PFSK-1 (cell line): ENCODE data around the gene CCM2L.

ENCODE experiments used
- FOXP2 ChIP-seq: optimal IDR thresholded peaks from 2 replicates; pipeline ENCODE3; 2011; ENCODE audit warnings: borderline replicate concordance, control low read depth, inconsistent platforms; ENCODE audit not compliant: insufficient read depth; ENCODE audit errors: extremely low read length, extremely low read depth
- POLR2AphosphoS5 ChIP-seq: IDR thresholded peaks from 2 replicates; pipeline ENCODE4 v1.6.1; 2012; ENCODE audit warnings: low read depth, mild to moderate bottlenecking, control low read depth, low read length, moderate library complexity
- REST ChIP-seq, 2 experiments: IDR thresholded peaks; 2 replicates each; pipeline versions ENCODE4 v1.6.1 to v1.8.0; 2011 to 2012; ENCODE audit warnings: low read depth in 2 of 2, low read length in 2 of 2, control low read depth in 1 of 2, inconsistent platforms in 1 of 2, mild to moderate bottlenecking in 1 of 2, moderate library complexity in 1 of 2; ENCODE audit not compliant: insufficient read depth in 1 of 2
- SIN3A ChIP-seq: IDR thresholded peaks from 2 replicates; pipeline ENCODE4 v1.6.1; 2012; ENCODE audit warnings: mild to moderate bottlenecking, low read length, moderate library complexity, borderline replicate concordance; ENCODE audit not compliant: insufficient read depth
- TAF1 ChIP-seq: IDR thresholded peaks from 2 replicates; pipeline ENCODE4 v1.6.1; 2012; ENCODE audit warnings: low read length, control low read depth, borderline replicate concordance; ENCODE audit not compliant: insufficient read depth

CCM2L gene

DNA sequence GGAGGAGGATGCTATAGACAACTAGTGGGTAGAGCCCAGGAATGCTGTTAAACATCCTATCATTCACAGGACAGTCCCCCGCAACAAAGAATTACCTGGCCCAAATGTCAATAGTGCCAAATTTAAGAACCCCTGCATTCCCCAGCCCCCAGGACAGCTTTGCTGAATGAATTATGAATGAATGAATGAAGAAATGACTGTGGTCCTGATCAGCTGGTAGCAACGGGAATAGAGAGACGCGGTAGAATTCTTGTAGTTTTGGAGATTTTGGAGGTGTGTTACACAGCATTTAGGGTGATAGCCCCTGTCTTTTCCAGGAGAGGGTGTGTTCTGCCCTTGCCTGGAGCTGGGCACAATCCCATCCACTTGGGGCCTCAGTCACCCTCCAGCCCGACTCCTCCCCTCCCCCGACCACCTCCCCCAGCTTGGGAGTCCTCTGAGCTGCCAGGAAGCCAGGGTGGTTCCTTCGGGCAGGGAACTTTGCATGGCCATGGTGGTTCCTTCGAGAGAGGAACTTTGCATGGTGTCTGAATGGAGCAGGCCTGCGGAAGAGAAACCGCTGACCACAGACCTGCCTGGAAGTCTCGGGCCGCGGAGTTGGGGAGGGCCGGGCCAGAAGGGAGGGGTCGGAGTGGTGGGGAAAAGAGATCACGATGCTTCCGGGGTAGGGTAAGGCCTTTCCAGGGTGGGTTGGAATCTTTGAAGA lies 40.8 kb downstream of the CCM2L start:
- TF ChIP-seq POLR2AphosphoS5 (no peak), FOXP2 (no peak), REST (IDR thresholded peaks at IDR 0.05; ENCODE audit: insufficient read depth in 1 of 2, low read depth in 2 of 2, low read length in 2 of 2) (no peak), SIN3A (no peak), TAF1 (no peak)

DNA sequence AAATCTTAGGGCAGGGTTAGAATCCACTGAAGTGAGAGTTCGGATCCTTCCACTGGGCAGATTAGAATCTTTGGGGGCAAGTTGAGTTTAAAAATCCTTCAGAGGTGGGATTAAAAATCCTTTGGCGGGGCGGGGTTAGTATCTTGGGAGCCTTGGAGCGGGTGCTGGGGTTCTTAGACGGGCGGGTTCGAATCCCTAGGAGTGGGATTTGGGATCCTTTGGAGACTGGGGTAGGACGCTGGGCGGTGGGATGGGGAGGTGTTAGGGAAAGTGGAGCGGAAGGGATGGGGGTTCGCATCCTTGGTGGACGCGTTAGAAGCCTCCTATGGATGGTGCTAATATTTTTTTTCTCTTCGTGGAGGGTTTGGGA lies 41.5 kb downstream of the CCM2L start:
- TF ChIP-seq SIN3A (no peak), FOXP2 (no peak), REST (IDR thresholded peaks at IDR 0.05; ENCODE audit: insufficient read depth in 1 of 2, low read depth in 2 of 2, low read length in 2 of 2) (no peak), POLR2AphosphoS5 (no peak), TAF1 (no peak)

DNA sequence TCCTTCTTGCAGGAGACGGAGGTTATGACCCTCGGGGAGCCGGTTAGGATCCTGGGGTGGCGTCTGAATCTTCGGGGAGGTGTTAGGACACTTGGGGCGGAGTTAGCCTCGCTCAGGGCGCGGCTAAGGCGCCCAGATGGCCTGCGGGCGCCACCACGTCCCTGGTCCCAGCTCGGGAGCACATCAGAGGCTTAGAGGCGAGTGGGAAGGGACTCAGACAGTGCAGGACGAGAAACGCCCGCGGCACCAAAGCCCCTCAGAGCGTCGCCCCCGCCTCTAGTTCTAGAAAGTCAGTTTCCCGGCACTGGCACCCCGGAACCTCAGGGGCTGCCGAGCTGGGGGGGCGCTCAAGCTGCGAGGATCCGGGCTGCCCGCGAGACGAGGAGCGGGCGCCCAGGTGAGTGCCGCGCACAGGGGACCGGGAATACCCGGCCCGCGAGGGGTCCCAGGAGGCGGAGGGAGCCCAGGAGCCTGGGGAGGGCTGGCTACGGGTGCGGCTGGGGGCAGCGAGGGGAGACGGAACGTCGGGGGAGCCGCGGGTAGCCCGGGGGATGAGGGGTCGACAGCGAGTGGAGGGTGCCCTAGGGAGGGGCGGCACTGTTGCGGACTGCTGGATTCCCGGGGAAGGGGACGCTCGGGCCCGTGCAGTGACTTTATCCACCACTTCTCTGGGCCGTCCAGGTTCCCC lies 42.0 kb downstream of the CCM2L start, which contains the start of gene HCK:
HCK (plus strand) TSS at position 153 of the 688 bp plus-strand sequence.
- TF ChIP-seq TAF1 (no peak), POLR2AphosphoS5 (no peak), FOXP2 (no peak), SIN3A (no peak), REST (IDR thresholded peaks at IDR 0.05; ENCODE audit: insufficient read depth in 1 of 2, low read depth in 2 of 2, low read length in 2 of 2) (no peak)

GRCh38 chr20:32052778-32053362 lies 42.6 kb downstream of the CCM2L start:
- TF ChIP-seq POLR2AphosphoS5 (no peak), TAF1 (no peak), SIN3A (no peak), REST (IDR thresholded peaks at IDR 0.05; ENCODE audit: insufficient read depth in 1 of 2, low read depth in 2 of 2, low read length in 2 of 2) (no peak), FOXP2 (no peak)
